ENCODE data around the gene PGM2L1. TPM values are rescaled to one million over a fixed set of nuclear protein-coding genes. Genes with fewer than 3 reads are reported as not detected.
"Not testable (repeated sequence)": the region's sequence is repeated elsewhere in the genome, so short reads cannot be mapped to it uniquely, and the experiment has no call there.

The PGM2L1 gene
- total RNA-seq, 4 donors from 2014 or later = 1.0 to 1.8 (median 1.2) TPM

DNA sequence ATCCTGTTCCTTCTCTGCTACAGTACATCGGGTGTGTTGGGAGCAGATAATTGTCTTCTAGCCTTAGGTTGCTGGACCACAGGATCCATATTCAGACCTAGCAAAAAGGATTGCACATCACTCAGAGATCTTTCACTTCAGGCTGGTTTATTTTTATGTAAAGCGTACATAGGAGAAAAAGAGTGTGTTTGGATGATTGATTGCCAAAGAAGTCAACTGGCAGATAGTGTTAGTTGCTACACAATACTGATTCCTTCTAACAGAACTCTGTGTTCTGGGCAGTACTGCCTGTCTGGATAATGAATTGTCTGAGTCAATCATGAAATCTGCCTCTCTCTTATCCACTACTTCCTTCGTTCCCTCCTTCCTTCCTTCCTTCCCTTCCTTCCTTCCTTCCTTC lies 31.0 kb upstream of the PGM2L1 start:
- WGBS, 2 donors = 60 to 69% methylated on average over 3 of the region's 3 CpGs
- no peak for TF ChIP-seq POLR2A (IDR thresholded peaks at IDR 0.05)
- TF ChIP-seq, protein P1, sequence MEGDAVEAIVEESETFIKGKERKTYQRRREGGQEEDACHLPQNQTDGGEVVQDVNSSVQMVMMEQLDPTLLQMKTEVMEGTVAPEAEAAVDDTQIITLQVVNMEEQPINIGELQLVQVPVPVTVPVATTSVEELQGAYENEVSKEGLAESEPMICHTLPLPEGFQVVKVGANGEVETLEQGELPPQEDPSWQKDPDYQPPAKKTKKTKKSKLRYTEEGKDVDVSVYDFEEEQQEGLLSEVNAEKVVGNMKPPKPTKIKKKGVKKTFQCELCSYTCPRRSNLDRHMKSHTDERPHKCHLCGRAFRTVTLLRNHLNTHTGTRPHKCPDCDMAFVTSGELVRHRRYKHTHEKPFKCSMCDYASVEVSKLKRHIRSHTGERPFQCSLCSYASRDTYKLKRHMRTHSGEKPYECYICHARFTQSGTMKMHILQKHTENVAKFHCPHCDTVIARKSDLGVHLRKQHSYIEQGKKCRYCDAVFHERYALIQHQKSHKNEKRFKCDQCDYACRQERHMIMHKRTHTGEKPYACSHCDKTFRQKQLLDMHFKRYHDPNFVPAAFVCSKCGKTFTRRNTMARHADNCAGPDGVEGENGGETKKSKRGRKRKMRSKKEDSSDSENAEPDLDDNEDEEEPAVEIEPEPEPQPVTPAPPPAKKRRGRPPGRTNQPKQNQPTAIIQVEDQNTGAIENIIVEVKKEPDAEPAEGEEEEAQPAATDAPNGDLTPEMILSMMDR (IDR thresholded peaks at IDR 0.05) = no peak
- no peak overlapping the region for H3K4me3 ChIP-seq (ENCODE audit: low read depth, poor library complexity, severe bottlenecking)
- no peak for DNase-seq (ENCODE audit: low spot score in 2 of 2)
- intact Hi-C loops (cut with DNase I; ENCODE audit: low total_unique reads) = no loop called here

DNA sequence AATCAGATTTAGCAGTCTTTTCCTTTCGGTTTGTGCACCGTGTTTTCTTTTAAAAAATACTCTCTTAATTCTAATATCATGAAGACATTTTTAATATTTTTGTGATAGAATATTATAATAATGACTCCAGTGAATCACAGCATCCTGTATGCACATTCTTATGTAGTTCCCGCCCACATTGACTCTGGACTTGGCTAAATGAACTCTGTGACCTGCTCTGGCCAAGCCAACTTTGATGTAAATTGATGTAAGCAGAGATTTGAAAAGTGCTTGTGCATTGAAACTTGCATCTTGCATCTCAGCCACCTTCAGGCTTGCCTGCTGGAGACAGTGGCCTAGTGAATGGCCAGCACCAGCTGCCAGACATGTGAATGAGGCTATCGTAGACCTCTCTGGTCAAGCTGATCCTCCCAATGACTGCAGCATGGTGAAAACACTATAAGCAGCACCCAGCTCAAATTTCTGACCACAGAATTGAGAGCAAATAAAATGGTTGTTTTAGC lies 29.2 kb upstream of the PGM2L1 start:
- 82 to 93% methylated on average over 4 of the region's 4 CpGs for WGBS, 2 donors
- DNase-seq (ENCODE audit: low spot score in 2 of 2) = no peak
- TF ChIP-seq, protein P1 (IDR thresholded peaks at IDR 0.05) = no peak
- no peak for TF ChIP-seq POLR2A (IDR thresholded peaks at IDR 0.05)
- intact Hi-C loops (cut with DNase I; ENCODE audit: low total_unique reads) = no loop called here
- H3K4me3 ChIP-seq (ENCODE audit: low read depth, poor library complexity, severe bottlenecking) = no peak overlapping the region

DNA sequence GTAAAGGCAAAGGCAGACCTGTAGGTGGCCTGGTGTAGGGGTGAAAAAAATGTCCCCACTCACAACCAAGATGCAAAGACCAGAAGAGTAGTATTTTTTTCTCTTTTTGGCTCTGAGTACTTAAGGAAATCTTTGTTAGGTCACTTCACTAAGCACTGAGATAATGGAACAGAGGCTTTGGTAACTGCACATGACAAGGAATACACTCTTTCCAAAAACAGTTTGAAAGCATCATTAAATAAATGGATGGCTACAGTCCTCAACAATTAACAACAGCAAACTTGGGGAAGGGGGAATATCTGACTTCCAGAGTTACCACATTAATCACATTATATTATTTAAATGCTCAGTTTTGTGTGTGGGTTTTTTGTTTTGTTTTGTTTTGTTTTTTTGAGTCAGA lies 26.9 kb upstream of the PGM2L1 start:
- intact Hi-C loops (cut with DNase I; ENCODE audit: low total_unique reads) = no loop called here
- TF ChIP-seq, protein P1 (IDR thresholded peaks at IDR 0.05) = no peak
- TF ChIP-seq POLR2A (IDR thresholded peaks at IDR 0.05) = no peak
- DNase-seq (ENCODE audit: low spot score in 2 of 2) = no peak
- no peak overlapping the region for H3K4me3 ChIP-seq (ENCODE audit: low read depth, poor library complexity, severe bottlenecking)

DNA sequence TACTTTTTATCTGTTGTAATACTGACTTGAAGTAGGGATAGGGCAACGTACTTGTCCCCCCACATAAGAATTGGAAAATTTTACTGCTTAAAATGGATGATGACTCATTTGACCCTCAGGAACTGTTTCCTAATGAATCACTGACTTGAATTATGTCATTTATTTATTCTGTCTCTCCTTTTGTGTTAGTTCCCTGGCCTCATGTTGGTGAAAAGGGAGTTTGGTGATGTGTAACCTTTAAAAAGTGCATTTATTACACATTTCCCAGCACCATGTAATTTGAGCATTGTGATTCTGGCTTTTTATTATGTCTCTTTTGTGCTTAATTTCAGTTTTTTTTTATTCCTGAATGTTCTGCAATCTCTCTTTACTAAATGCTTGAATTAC lies 20.3 kb upstream of the PGM2L1 start:
- DNase-seq (ENCODE audit: low spot score in 2 of 2) = no peak
- no peak overlapping the region for H3K4me3 ChIP-seq (ENCODE audit: low read depth, poor library complexity, severe bottlenecking)
- 4 to 13% methylated on average over 1 of the region's 1 CpG for WGBS, 2 donors
- TF ChIP-seq POLR2A (IDR thresholded peaks at IDR 0.05) = no peak
- TF ChIP-seq, protein P1 (IDR thresholded peaks at IDR 0.05) = no peak
- intact Hi-C loops (cut with DNase I; ENCODE audit: low total_unique reads) = no loop called here

DNA sequence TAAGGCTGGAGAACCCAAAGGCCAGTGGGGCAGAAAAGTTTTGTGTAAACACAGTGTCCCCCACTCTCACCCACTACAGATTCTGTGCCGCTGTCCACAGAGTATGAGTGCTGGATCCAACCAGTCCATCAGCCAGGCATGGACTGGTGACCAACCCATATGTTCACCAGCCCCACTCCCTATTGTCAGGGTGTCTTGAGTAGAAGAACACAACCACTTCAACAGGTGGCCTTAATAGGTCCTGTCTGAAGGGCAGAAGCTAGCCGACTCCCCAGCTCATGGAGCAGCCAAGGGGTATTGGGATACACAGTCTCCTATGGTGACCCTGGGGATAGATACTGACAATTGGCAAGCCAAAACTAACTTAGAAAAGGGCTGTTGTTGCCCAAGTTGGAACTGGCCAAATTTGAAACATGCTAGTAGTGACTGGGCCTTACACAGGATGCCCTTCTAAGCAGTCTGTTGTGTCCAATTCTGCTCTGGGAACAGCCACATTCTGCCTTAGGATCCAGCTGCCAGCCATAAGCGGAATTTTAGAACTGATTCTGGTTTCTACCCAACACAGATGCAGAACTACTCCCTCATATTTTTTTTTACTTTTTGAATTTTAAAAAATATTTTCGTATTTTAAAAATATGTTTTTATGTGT lies 19.8 kb upstream of the PGM2L1 start:
- TF ChIP-seq POLR2A (IDR thresholded peaks at IDR 0.05) = no peak
- TF ChIP-seq, protein P1 (IDR thresholded peaks at IDR 0.05) = no peak
- H3K4me3 ChIP-seq (ENCODE audit: low read depth, poor library complexity, severe bottlenecking) = no peak overlapping the region
- intact Hi-C loops (cut with DNase I; ENCODE audit: low total_unique reads) = no loop called here
- 66 to 77% methylated on average over 4 of the region's 4 CpGs for WGBS, 2 donors
- DNase-seq (ENCODE audit: low spot score in 2 of 2) = no peak

DNA sequence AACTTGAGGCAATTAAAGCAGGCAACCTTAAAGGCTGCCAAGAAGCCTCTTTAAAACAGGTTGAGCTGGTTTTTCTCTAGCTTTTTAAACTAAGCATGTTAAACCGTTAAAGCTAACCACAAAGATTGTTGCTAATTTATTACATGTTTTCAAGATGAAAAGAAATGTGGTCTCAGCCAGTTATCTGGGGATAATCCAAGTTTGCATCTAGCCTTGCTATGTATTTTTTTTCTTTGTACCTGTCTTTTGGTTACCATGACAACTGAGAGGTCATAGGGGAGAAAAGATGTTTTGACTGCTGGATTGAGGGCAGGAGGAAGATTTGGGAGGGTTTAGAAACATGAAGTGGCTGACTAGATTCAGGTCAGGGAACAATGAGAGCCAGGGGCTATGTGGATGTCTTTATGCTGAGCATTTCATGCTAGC lies 19.2 kb upstream of the PGM2L1 start:
- 19 to 23% methylated on average over 1 of the region's 1 CpG for WGBS, 2 donors
- TF ChIP-seq, protein P1 (IDR thresholded peaks at IDR 0.05) = no peak
- no peak for TF ChIP-seq POLR2A (IDR thresholded peaks at IDR 0.05)
- DNase-seq (ENCODE audit: low spot score in 2 of 2) = no peak
- intact Hi-C loops (cut with DNase I; ENCODE audit: low total_unique reads) = no loop called here
- no peak overlapping the region for H3K4me3 ChIP-seq (ENCODE audit: low read depth, poor library complexity, severe bottlenecking)

DNA sequence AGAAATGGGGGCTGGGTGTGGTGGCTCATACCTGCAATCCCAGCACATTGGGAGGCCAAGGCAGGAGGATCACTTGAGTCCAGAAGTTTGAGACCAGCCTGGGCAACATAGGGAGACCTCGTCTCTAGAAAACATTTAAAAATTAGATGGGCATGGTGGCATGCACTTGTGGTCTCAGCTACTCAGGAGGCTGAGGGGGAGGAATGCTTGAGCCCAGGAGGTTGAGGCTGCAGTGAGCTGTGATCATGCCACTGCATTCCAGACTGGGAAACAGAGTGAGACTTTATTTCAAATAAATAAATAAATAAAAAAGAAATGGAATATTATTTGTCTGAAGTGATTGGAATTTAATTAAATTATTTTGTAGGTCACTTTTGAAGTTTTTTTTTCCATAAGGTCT lies 18.7 kb upstream of the PGM2L1 start:
- intact Hi-C loops (cut with DNase I; ENCODE audit: low total_unique reads); H3K4me3 ChIP-seq (ENCODE audit: low read depth, poor library complexity, severe bottlenecking): not testable (repeated sequence)

More for the DNA sequence above, 18.7 kb upstream of the PGM2L1 start:
- WGBS, 2 donors = 38 to 75% methylated on average over 1 of the region's 1 CpG
- DNase-seq (ENCODE audit: low spot score in 2 of 2) = not testable (repeated sequence)

All from lower leg skin (tissue), 4 donors.